ENCODE data around the gene IFT74.

The IFT74 gene

GRCh38 chr9:26973989-26974388, 17.8 kb downstream of the IFT74 start:
- TF ChIP-seq CTCF (IDR thresholded peaks at IDR 0.05; ENCODE audit: extremely low read depth, missing control alignments) = no peak
- DNase-seq (ENCODE audit: low spot score) = no peak

- DNase-seq (ENCODE audit: low spot score) = no peak
- no peak for TF ChIP-seq CTCF (IDR thresholded peaks at IDR 0.05; ENCODE audit: extremely low read depth, missing control alignments)
Observed at GRCh38 chr9:26974927-26975326, 18.7 kb downstream of the IFT74 start.

- no peak for DNase-seq (ENCODE audit: low spot score)
- TF ChIP-seq CTCF (IDR thresholded peaks at IDR 0.05; ENCODE audit: extremely low read depth, missing control alignments) = no peak
Observed at GRCh38 chr9:26975728-26976707, 19.8 kb downstream of the IFT74 start.

- no peak for DNase-seq (ENCODE audit: low spot score)
Observed at GRCh38 chr9:26983340-26983739, 27.1 kb downstream of the IFT74 start.

GRCh38 chr9:26995810-26996209, 39.6 kb downstream of the IFT74 start:
- no peak for TF ChIP-seq CTCF (IDR thresholded peaks at IDR 0.05; ENCODE audit: extremely low read depth, missing control alignments)

More at GRCh38 chr9:26983340-26983739, 27.1 kb downstream of the IFT74 start:
- no peak for TF ChIP-seq CTCF (IDR thresholded peaks at IDR 0.05; ENCODE audit: extremely low read depth, missing control alignments)

GRCh38 chr9:27003426-27004077, 47.3 kb downstream of the IFT74 start:
- no peak for TF ChIP-seq CTCF (IDR thresholded peaks at IDR 0.05; ENCODE audit: extremely low read depth, missing control alignments)
- DNase-seq (ENCODE audit: low spot score) = no peak

More at GRCh38 chr9:26995810-26996209, 39.6 kb downstream of the IFT74 start:
- DNase-seq (ENCODE audit: low spot score) = no peak

- DNase-seq (ENCODE audit: low spot score) = no peak
- no peak for TF ChIP-seq CTCF (IDR thresholded peaks at IDR 0.05; ENCODE audit: extremely low read depth, missing control alignments)
Observed at GRCh38 chr9:27005491-27005890, 49.3 kb downstream of the IFT74 start, which contains the start of gene LRRC19. Gene LRRC19, minus strand, starts transcription at chr9:27005672. Its CDS starts 5,978 bp downstream, at chr9:26999694.

All from GM20000 (cell line).